Measurements from ENCODE around the gene CNPY1.

- TF ChIP-seq EZH2phosphoT487 (IDR thresholded peaks at IDR 0.05; ENCODE audit: insufficient read depth, low read depth) = no peak
- no peak for TF ChIP-seq EZH2 (IDR thresholded peaks at IDR 0.05; ENCODE audit: insufficient read depth, poor library complexity, severe bottlenecking)
Observed at GRCh38 chr7:155464948-155465739, 81.2 kb downstream of the CNPY1 start.
